Brain microvascular endothelial cell (primary cell): ENCODE results near the gene PPP1R1B.

Experiments used
- DNase-seq: peaks from one replicate; pipeline ENCODE4 v3.0.0-alpha.2; 2020
- H3K27ac ChIP-seq: fragments of 250-450 bp; sonication (Bioruptor Pico); 2 replicates; pipeline ENCODE4 v1.5.1; 2020; ENCODE audit warnings: mild to moderate bottlenecking, moderate library complexity
- H3K27me3 ChIP-seq: fragments of 250-450 bp; sonication (Bioruptor Pico); replicated peaks from 2 replicates; pipeline ENCODE4 v1.5.1; 2020; ENCODE audit warnings: mild to moderate bottlenecking
- H3K36me3 ChIP-seq: fragments of 250-450 bp; sonication (Bioruptor Pico); replicated peaks from 2 replicates; pipeline ENCODE4 v1.5.1; 2020; ENCODE audit warnings: mild to moderate bottlenecking
- H3K4me3 ChIP-seq: 2 replicates; pipeline ENCODE4 v1.5.1; 2011; ENCODE audit warnings: low read depth, mild to moderate bottlenecking, control low read depth, low read length, moderate library complexity
- in situ Hi-C: cut with HindIII; loops from 2 replicates; pipeline ENCODE4 v1.10.0; 2017; ENCODE audit warnings: low sequenced_read_pairs, low pct_ligation_motif_present
- TF ChIP-seq, protein P1 (sequence below): IDR thresholded peaks from 2 replicates; pipeline ENCODE4 v1.5.1; 2011; ENCODE audit warnings: low read depth, mild to moderate bottlenecking, moderate library complexity, low read length, control low read depth, inconsistent platforms; ENCODE audit errors: missing control alignments

The PPP1R1B gene

DNA sequence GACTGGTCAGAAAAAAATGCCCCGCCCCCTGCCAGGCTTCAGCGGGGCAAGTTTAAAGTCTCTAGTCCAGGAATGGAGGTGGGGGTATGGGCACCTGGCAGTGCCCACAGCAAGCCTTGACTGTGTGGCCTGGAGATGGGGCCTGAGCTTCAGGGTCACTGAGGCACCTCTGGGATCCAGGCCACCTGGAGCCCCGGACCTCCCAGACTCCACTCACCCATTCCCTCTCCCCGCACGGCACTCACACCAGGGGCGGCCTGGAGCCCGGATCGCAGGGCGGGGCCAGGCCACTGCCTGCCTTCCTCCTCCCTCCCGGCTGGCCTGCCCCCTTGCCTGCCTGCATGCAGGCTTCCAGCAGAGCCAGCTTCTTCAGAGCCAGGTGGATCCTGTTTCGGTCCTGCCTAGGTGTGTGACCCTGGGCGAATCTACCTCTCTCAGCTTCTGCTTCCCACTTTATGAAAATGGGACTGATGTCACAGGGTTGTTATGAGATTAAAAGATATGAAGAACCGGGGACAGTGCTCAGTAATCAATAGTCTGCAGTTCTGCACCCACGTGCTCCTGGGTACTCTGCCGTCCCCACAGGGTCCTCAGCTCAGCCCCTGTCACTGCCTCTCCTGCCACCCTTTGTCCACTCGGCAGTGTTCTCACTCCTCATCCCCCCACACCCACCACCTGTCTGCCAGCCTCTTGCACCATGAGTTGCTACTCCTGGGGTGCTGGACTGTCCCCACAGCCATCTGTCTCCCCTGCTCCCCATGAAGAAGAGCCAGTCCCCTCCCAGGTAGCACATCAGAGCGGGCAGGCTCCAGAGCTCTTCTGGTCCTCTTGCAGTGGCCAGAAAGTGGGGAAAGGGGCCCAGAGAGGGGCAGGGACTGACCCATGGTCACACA lies 37.2 kb downstream of the PPP1R1B start:
- peaks cover 10% of the 10 kb centered on the region for H3K27me3 ChIP-seq
- DNase-seq, result no peak
- TF ChIP-seq, protein P1, sequence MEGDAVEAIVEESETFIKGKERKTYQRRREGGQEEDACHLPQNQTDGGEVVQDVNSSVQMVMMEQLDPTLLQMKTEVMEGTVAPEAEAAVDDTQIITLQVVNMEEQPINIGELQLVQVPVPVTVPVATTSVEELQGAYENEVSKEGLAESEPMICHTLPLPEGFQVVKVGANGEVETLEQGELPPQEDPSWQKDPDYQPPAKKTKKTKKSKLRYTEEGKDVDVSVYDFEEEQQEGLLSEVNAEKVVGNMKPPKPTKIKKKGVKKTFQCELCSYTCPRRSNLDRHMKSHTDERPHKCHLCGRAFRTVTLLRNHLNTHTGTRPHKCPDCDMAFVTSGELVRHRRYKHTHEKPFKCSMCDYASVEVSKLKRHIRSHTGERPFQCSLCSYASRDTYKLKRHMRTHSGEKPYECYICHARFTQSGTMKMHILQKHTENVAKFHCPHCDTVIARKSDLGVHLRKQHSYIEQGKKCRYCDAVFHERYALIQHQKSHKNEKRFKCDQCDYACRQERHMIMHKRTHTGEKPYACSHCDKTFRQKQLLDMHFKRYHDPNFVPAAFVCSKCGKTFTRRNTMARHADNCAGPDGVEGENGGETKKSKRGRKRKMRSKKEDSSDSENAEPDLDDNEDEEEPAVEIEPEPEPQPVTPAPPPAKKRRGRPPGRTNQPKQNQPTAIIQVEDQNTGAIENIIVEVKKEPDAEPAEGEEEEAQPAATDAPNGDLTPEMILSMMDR, result no peak
- H3K4me3 ChIP-seq, result no peak overlapping the region
- H3K27ac ChIP-seq, result no peak overlapping the region
- in situ Hi-C loops, result no loop called here
- H3K36me3 ChIP-seq, result peaks cover 23% of the 10 kb centered on the region

DNA sequence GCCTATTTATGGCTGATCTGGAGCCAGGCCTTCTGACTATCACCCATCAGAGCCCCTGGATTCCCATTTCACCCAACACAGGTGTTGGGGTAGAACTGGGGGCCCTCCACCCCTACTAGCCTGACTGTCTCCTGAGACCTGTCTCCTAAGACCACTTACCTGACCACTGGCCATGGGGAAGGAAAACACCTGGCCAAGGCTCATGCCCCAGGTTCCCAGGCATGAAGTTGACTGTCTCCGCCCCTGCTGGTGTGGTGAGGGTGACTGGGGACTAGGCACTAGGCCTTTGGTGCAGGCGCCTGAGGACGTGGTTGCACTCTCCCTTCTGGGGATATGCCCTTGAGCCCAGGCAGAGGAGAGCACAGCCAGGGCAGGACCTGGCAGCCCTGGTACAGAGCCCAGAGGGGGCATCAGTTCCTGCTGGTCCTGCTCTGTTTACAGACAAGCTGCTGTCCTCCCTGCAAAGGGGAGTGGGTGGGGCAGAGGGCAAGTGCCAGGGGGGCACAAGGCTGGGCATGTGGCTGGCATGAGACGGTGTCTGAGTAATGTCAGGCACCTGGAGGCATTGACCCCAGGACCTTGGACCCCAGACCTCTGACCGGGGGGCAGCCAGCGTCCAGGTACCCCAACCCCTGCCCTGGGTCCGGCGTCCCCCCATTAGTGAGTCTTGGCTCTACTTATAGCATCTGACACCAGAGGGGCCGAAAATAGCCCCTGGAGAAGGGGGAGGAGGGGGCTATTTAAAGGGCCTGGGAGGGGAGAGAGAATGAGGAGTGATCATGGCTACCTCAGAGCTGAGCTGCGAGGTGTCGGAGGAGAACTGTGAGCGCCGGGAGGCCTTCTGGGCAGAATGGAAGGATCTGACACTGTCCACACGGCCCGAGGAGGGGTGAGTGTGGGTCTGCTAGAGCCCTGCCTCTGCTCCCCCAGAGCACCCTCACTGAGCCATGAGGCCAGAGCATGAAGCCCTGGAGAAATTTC lies 38.1 kb downstream of the PPP1R1B start, which contains the start of gene TCAP:
Gene TCAP (plus strand): TSS at position 769 of the 981 bp plus-strand sequence. CDS start 11 bp downstream, at position 780.
- Histone ChIP-seq H3K36me3 (peaks cover 23% of the 10 kb centered on the region), H3K4me3 (no peak within 1 kb of the TSS), H3K27ac (no peak within 1 kb of the TSS), H3K27me3 (peaks cover 10% of the 10 kb centered on the region)
- in situ Hi-C loops, result no loop called here
- TF ChIP-seq, protein P1, result no peak
- DNase-seq, result no peak

DNA sequence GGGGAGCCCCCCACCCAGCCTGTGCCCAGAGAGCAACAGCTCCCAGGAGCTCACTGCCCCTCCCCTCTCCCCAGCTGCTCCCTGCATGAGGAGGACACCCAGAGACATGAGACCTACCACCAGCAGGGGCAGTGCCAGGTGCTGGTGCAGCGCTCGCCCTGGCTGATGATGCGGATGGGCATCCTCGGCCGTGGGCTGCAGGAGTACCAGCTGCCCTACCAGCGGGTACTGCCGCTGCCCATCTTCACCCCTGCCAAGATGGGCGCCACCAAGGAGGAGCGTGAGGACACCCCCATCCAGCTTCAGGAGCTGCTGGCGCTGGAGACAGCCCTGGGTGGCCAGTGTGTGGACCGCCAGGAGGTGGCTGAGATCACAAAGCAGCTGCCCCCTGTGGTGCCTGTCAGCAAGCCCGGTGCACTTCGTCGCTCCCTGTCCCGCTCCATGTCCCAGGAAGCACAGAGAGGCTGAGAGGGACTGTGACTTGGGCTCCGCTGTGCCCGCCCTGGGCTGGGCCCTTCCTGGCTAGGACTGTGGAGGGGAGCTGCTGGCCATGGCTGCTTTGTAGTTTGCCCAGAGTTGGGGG lies 39.0 kb downstream of the PPP1R1B start:
- Histone ChIP-seq H3K36me3 (peaks cover 17% of the 10 kb centered on the region), H3K4me3 (no peak overlapping the region), H3K27ac (no peak overlapping the region), H3K27me3 (peaks cover 11% of the 10 kb centered on the region)
- DNase-seq, result no peak
- in situ Hi-C loops, result no loop called here
- TF ChIP-seq, protein P1, result peak; percentile 37

DNA sequence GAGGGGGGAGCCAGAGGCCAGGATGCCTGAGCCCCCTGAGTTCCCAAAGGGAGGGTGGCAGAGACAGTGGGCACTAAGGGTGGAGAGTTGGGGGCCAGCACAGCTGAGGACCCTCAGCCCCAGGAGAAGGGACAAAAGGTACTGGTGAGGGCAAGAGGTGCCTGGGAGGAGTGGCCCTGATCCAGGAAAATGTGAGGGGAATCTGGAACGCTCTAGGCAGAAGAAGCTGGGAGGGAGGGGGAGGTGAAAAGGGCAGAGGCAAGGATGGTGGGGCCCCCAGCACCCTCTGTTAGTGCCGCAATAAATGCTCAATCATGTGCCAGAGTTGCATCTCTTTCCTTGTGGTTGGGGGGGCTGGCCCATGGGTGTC lies 39.5 kb downstream of the PPP1R1B start:
- Histone ChIP-seq H3K27ac (no peak overlapping the region), H3K4me3 (no peak overlapping the region), H3K36me3 (peaks cover 12% of the 10 kb centered on the region), H3K27me3 (peaks cover 16% of the 10 kb centered on the region)
- TF ChIP-seq, protein P1, result no peak
- no peak for DNase-seq
- in situ Hi-C loops, result no loop called here

DNA sequence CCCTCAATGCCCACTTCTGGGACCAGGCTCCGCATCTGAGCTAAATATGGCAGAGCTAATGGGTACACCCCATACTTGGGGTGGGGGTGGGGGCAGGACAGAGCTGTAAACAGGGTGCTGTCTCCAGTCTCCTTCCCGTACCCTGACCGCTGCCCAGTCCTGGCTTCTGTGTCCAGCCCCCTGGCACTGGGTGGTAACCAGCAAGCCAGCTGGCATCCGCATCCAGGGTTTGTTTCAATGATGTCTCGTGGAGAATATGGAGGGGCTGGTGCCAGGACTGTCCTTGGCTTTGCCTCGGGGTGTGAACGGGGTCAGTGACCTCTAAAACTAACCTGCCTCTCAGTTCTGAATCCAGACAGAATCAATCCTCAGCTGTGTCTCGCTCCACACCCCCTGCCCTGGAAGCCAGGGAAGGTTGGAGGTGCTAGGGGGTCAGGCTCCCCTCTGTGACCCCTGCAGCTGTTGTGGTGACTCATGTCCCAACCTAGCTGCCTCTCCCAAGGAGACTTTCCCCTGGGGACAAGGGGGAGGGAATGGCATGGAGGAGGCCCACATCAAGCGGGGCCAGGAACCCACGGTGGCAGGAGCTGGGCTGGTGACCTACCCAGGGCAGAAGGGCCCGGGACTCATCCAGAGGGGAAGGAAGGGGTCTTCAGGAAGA lies 40.0 kb downstream of the PPP1R1B start:
- Histone ChIP-seq H3K27ac (no peak overlapping the region), H3K27me3 (peaks cover 16% of the 10 kb centered on the region), H3K36me3 (peaks cover 10% of the 10 kb centered on the region), H3K4me3 (no peak overlapping the region)
- no peak for DNase-seq
- in situ Hi-C loops, result no loop called here
- TF ChIP-seq, protein P1, result no peak
